Loucy (cell line): Measurements from ENCODE around the gene CELF5.

Experiments
- H2AFZ ChIP-seq: fragments of 200-600 bp; sonication (generic); 2 replicates; pipeline ENCODE4 v1.6.0; 2016; ENCODE audit warnings: antibody characterized with exemption, mild to moderate bottlenecking, low read length, moderate library complexity
- H3F3A ChIP-seq: fragments of 200-600 bp; 2 replicates; pipeline ENCODE4 v1.6.0; 2016; ENCODE audit warnings: antibody characterized with exemption, low read depth, mild to moderate bottlenecking
- H3K27me3 ChIP-seq: fragments of 200-600 bp; sonication (generic); 2 replicates; pipeline ENCODE4 v1.6.1; 2014; ENCODE audit warnings: low read length, mild to moderate bottlenecking; ENCODE audit not compliant: insufficient read depth, poor library complexity, severe bottlenecking
- H3K36me3 ChIP-seq: fragments of 200-600 bp; sonication (generic); 2 replicates; pipeline ENCODE4 v1.6.1; 2016; ENCODE audit warnings: low read length; ENCODE audit not compliant: insufficient read depth
- H3K4me1 ChIP-seq: fragments of 200-600 bp; sonication (generic); 2 replicates; pipeline ENCODE4 v1.5.1; 2014; ENCODE audit warnings: low read length, mild to moderate bottlenecking; ENCODE audit not compliant: insufficient read depth, poor library complexity, severe bottlenecking
- H3K4me2 ChIP-seq: fragments of 200-600 bp; sonication (generic); 2 replicates; pipeline ENCODE4 v1.6.0; 2014; ENCODE audit warnings: antibody characterized with exemption, low read length, low read depth, mild to moderate bottlenecking; ENCODE audit not compliant: poor library complexity, severe bottlenecking
- H3K4me3 ChIP-seq: fragments of 200-600 bp; sonication (generic); 2 replicates; pipeline ENCODE4 v1.5.1; 2014; ENCODE audit warnings: low read length, mild to moderate bottlenecking, mixed read lengths; ENCODE audit not compliant: poor library complexity, severe bottlenecking
- H3K79me2 ChIP-seq: fragments of 200-600 bp; sonication (generic); 2 replicates; pipeline ENCODE4 v1.6.1; 2014; ENCODE audit warnings: low read length; ENCODE audit not compliant: insufficient read depth
- H3K9ac ChIP-seq: fragments of 200-600 bp; sonication (generic); 2 replicates; pipeline ENCODE4 v1.6.0; 2014; ENCODE audit warnings: mild to moderate bottlenecking, low read depth, low read length, moderate library complexity; ENCODE audit not compliant: poor library complexity, severe bottlenecking
- H3K9me2 ChIP-seq: fragments of 200-600 bp; sonication (generic); replicated peaks from 2 replicates; pipeline ENCODE4 v1.6.1; 2016; ENCODE audit warnings: low read depth, low read length, mixed read lengths
- H3K9me3 ChIP-seq: fragments of 200-600 bp; sonication (generic); 2 replicates; pipeline ENCODE4 v1.6.1; 2014; ENCODE audit warnings: mild to moderate bottlenecking, antibody characterized with exemption, low read length, low read depth; ENCODE audit not compliant: insufficient read depth
- H4K20me1 ChIP-seq: fragments of 200-600 bp; sonication (generic); 2 replicates; pipeline ENCODE4 v1.6.0; 2014; ENCODE audit warnings: antibody characterized with exemption, low read length, mild to moderate bottlenecking; ENCODE audit not compliant: insufficient read depth, poor library complexity, severe bottlenecking
- EZH2phosphoT487 ChIP-seq: fragments of 200-600 bp; IDR thresholded peaks from 2 replicates; pipeline ENCODE4 v1.6.1; 2018; ENCODE audit warnings: antibody characterized with exemption, mild to moderate bottlenecking, moderate library complexity, borderline replicate concordance
- TF ChIP-seq, protein P1 (sequence below): fragments of 200-600 bp; sonication (generic); conservative IDR thresholded peaks from 2 replicates; pipeline ENCODE4 v1.5.1; 2014; ENCODE audit warnings: mild to moderate bottlenecking, antibody characterized with exemption, low read length

Gene CELF5

DNA sequence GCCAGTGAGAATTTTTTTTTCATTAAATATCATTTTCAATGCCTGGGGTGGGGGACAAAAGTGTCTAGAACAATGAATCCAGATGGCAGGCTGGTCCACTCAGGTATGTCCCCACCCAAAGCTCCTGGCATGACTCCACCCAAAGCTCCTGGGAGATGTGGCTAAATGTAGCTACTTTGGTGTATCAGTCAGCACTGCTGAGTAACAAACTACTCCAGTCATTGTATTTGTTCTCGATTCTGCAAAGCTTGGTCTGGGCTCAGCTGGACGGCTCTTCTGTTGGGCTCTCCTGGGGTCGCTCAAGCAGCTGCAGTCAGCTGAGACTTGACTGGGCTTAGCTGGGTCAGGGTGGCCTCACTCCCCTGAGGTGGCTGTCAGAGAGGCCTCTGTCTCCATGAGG lies 48.5 kb downstream of the CELF5 start:
- Histone ChIP-seq H3K9me3 (no peaks in the 10 kb centered on the region), H3F3A (no peaks in the 10 kb centered on the region), H2AFZ (no peak overlapping the region), H3K79me2 (no peaks in the 10 kb centered on the region), H3K9me2 (no peaks in the 10 kb centered on the region), H3K27me3 (no peaks in the 10 kb centered on the region), H3K9ac (no peak overlapping the region), H3K4me3 (no peak overlapping the region), H3K4me1 (peaks cover 13% of the 10 kb centered on the region), H4K20me1 (no peaks in the 10 kb centered on the region), H3K36me3 (no peaks in the 10 kb centered on the region), H3K4me2 (no peak overlapping the region)
- TF ChIP-seq, protein P1, sequence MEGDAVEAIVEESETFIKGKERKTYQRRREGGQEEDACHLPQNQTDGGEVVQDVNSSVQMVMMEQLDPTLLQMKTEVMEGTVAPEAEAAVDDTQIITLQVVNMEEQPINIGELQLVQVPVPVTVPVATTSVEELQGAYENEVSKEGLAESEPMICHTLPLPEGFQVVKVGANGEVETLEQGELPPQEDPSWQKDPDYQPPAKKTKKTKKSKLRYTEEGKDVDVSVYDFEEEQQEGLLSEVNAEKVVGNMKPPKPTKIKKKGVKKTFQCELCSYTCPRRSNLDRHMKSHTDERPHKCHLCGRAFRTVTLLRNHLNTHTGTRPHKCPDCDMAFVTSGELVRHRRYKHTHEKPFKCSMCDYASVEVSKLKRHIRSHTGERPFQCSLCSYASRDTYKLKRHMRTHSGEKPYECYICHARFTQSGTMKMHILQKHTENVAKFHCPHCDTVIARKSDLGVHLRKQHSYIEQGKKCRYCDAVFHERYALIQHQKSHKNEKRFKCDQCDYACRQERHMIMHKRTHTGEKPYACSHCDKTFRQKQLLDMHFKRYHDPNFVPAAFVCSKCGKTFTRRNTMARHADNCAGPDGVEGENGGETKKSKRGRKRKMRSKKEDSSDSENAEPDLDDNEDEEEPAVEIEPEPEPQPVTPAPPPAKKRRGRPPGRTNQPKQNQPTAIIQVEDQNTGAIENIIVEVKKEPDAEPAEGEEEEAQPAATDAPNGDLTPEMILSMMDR, result no peak
- no peak for TF ChIP-seq EZH2phosphoT487

- H3K4me2 ChIP-seq, result peak overlapping the region; percentile 88
Observed at GRCh38 chr19:3274245-3274941, 49.9 kb downstream of the CELF5 start.

GRCh38 chr19:3274942-3275582 lies 50.6 kb downstream of the CELF5 start:
- Histone ChIP-seq H3K4me3 (peak overlapping the region; percentile 80), H3K4me1 (peaks cover 13% of the 10 kb centered on the region), H2AFZ (peak overlapping the region; percentile 99), H3K9ac (peak overlapping the region; percentile 66), H3K27me3 (no peaks in the 10 kb centered on the region), H3F3A (no peaks in the 10 kb centered on the region), H3K9me2 (no peaks in the 10 kb centered on the region), H3K9me3 (no peaks in the 10 kb centered on the region), H3K79me2 (no peaks in the 10 kb centered on the region), H3K36me3 (no peaks in the 10 kb centered on the region), H3K4me2 (peak overlapping the region; percentile 88), H4K20me1 (no peaks in the 10 kb centered on the region)
- TF ChIP-seq, protein P1, result peak; percentile 98; the same call in 1 of the 2 replicates
- no peak for TF ChIP-seq EZH2phosphoT487

More at GRCh38 chr19:3274245-3274941, 49.9 kb downstream of the CELF5 start:
- Histone ChIP-seq H3K9me3 (no peaks in the 10 kb centered on the region), H3K9ac (no peak overlapping the region), H3K79me2 (no peaks in the 10 kb centered on the region), H3K4me3 (no peak overlapping the region), H3K36me3 (no peaks in the 10 kb centered on the region), H2AFZ (no peak overlapping the region), H3K4me1 (peaks cover 13% of the 10 kb centered on the region), H3F3A (no peaks in the 10 kb centered on the region), H3K9me2 (no peaks in the 10 kb centered on the region), H4K20me1 (no peaks in the 10 kb centered on the region), H3K27me3 (no peaks in the 10 kb centered on the region)
- TF ChIP-seq, protein P1, result no peak
- TF ChIP-seq EZH2phosphoT487, result no peak
